SU-DHL-6 (cell line): ENCODE measurements around the gene RBM3.

Experiments used
- CTCF ChIP-seq: fragments of 200-600 bp; sonication (generic); IDR thresholded peaks from one replicate; pipeline ENCODE4 v1.5.1; 2017; ENCODE audit warnings: antibody characterized with exemption, mild to moderate bottlenecking, low read length, moderate library complexity; ENCODE audit not compliant: insufficient read depth, poor library complexity, severe bottlenecking
- EZH2phosphoT487 ChIP-seq: fragments of 200-600 bp; sonication (generic), shearing (Covaris generic); conservative IDR thresholded peaks from 2 replicates; pipeline ENCODE4 v1.6.1; 2018; ENCODE audit warnings: mild to moderate bottlenecking, antibody characterized with exemption, low read length, moderate library complexity, mixed read lengths

- TF ChIP-seq CTCF (no peak), EZH2phosphoT487 (no peak)
These were observed 33.0 kb upstream of the RBM3 start for GRCh38 chrX:48541140-48541814.
